Thymus (tissue), 11 donors: ENCODE data around the gene AGT. TPM values are rescaled to one million over a fixed set of nuclear protein-coding genes. Genes with fewer than 3 reads are reported as not detected.
"Not testable (repeated sequence)": the region's sequence is repeated elsewhere in the genome, so short reads cannot be mapped to it uniquely, and the experiment has no call there.

Experiments
- DNase-seq, 9 donors: peaks; one replicate each; pipeline ENCODE4 v3.0.0-alpha.2; 2013; ENCODE audit warnings: low spot score in 9 of 9, low read depth in 6 of 9, missing footprints in 1 of 9
- H3K27ac ChIP-seq, 2 donors: one replicate each; pipeline ENCODE4 v1.5.1; 2013; ENCODE audit warnings: control low read depth in 1 of 2, low read depth in 1 of 2, low read length in 1 of 2, mild to moderate bottlenecking in 1 of 2, moderate library complexity in 1 of 2
- H3K27me3 ChIP-seq, 2 donors: one replicate each; pipeline ENCODE4 v1.5.1; 2013; ENCODE audit warnings: low read length in 1 of 2; ENCODE audit not compliant: control insufficient read depth in 2 of 2, insufficient read depth in 1 of 2
- H3K36me3 ChIP-seq, 2 donors: one replicate each; pipeline ENCODE4 v1.5.1; 2013; ENCODE audit warnings: low read length in 1 of 2, mild to moderate bottlenecking in 1 of 2, moderate library complexity in 1 of 2; ENCODE audit not compliant: control insufficient read depth in 2 of 2, insufficient read depth in 2 of 2
- H3K4me1 ChIP-seq, 2 donors: one replicate each; pipeline ENCODE4 v1.5.1; 2013; ENCODE audit warnings: low read length in 2 of 2; ENCODE audit not compliant: control insufficient read depth in 2 of 2, insufficient read depth in 2 of 2
- H3K4me3 ChIP-seq, 2 donors: one replicate each; pipeline ENCODE4 v1.5.1; 2013; ENCODE audit warnings: low read length in 2 of 2, control low read depth in 1 of 2, mild to moderate bottlenecking in 1 of 2
- H3K9me3 ChIP-seq, 2 donors: one replicate each; pipeline ENCODE4 v1.5.1; 2013; ENCODE audit warnings: low read length in 1 of 2, mild to moderate bottlenecking in 1 of 2; ENCODE audit not compliant: control insufficient read depth in 2 of 2, insufficient read depth in 1 of 2
- WGBS: extraction: QIAGEN DNeasy Blood & Tissue Kit; methylation state at CpG from one replicate; pipeline ENCODE4 v1.1.7; 2013; 5-methylcytosine and 5-hydroxymethylcytosine counted together
- polyA plus RNA-seq: library from polyadenylated mRNA; stranded (reverse); fragments of 200-250 nt; gene quantifications from one replicate; pipeline ENCODE4 v1.2.3, GENCODE V29; 2013
- total RNA-seq: library from RNA; stranded (reverse); fragments of 120-200 nt; gene quantifications from one replicate; pipeline ENCODE4 v1.2.4, GENCODE V29; 2013
- donor health status: healthy.

The AGT gene
- total and polyA plus RNA-seq, 2 donors = 2.3 to 22.3 TPM

- Histone ChIP-seq H3K27ac (no peak overlapping the region), H3K4me3 (no peak overlapping the region), H3K9me3 (no peaks in the 10 kb centered on the region), H3K27me3 (no peaks in the 10 kb centered on the region), H3K4me1 (no peaks in the 10 kb centered on the region), H3K36me3 (no peaks in the 10 kb centered on the region)
- WGBS = 88% methylated on average over 6 of the region's 6 CpGs
- DNase-seq = no peak
Measured at GRCh38 chr1:230728710-230729392, 14.9 kb upstream of the AGT start.

- H3K36me3 ChIP-seq = no peaks in the 10 kb centered on the region
- H3K27ac ChIP-seq = no peak overlapping the region
- no peaks in the 10 kb centered on the region for H3K4me1 ChIP-seq
- 93% methylated on average over 6 of the region's 6 CpGs for WGBS
- H3K9me3 ChIP-seq = no peaks in the 10 kb centered on the region
- no peak for DNase-seq
- H3K4me3 ChIP-seq = no peak overlapping the region
- H3K27me3 ChIP-seq = no peaks in the 10 kb centered on the region
Measured at GRCh38 chr1:230725256-230726012, 11.5 kb upstream of the AGT start.

GRCh38 chr1:230721849-230722522, 8.1 kb upstream of the AGT start:
- not testable (repeated sequence) for H3K36me3 ChIP-seq, H3K27ac ChIP-seq, H3K4me1 ChIP-seq, H3K27me3 ChIP-seq, DNase-seq, H3K4me3 ChIP-seq, H3K9me3 ChIP-seq
- 93% methylated on average over 3 of the region's 3 CpGs for WGBS

GRCh38 chr1:230717251-230717650, 3.3 kb upstream of the AGT start:
- no peaks in the 10 kb centered on the region for H3K27me3 ChIP-seq
- H3K27ac ChIP-seq = no peak overlapping the region
- peaks cover 0 to 2% of the 10 kb centered on the region in 2 donors for H3K4me1 ChIP-seq
- H3K4me3 ChIP-seq = no peak overlapping the region
- WGBS = 96% methylated on average over 1 of the region's 1 CpG
- DNase-seq = no peak
- no peaks in the 10 kb centered on the region for H3K36me3 ChIP-seq
- H3K9me3 ChIP-seq = no peaks in the 10 kb centered on the region

- not testable (repeated sequence) for H3K27me3 ChIP-seq, H3K9me3 ChIP-seq, H3K4me3 ChIP-seq, H3K4me1 ChIP-seq, H3K27ac ChIP-seq, H3K36me3 ChIP-seq, DNase-seq
- 75% methylated on average over 3 of the region's 3 CpGs for WGBS
Measured at GRCh38 chr1:230716453-230716852, 2.5 kb upstream of the AGT start.

GRCh38 chr1:230715510-230715909, 1.6 kb upstream of the AGT start:
- H3K27me3 ChIP-seq = no peaks in the 10 kb centered on the region
- DNase-seq = no peak
- H3K4me3 ChIP-seq = no peak overlapping the region
- no peaks in the 10 kb centered on the region for H3K9me3 ChIP-seq
- H3K27ac ChIP-seq = no peak overlapping the region
- WGBS = 95% methylated on average over 3 of the region's 3 CpGs
- peaks cover 0 to 2% of the 10 kb centered on the region in 2 donors for H3K4me1 ChIP-seq
- no peaks in the 10 kb centered on the region for H3K36me3 ChIP-seq

- Histone ChIP-seq H3K4me1 (peaks cover 0 to 2% of the 10 kb centered on the region in 2 donors), H3K4me3 (no peak overlapping the region), H3K27ac (no peak overlapping the region), H3K27me3 (peaks cover 0 to 3% of the 10 kb centered on the region in 2 donors), H3K36me3 (no peaks in the 10 kb centered on the region), H3K9me3 (no peaks in the 10 kb centered on the region)
- WGBS = 95% methylated on average over 8 of the region's 8 CpGs
- no peak for DNase-seq
Measured at GRCh38 chr1:230713547-230713914, 391 bp downstream of the AGT start.

- no peaks in the 10 kb centered on the region for H3K9me3 ChIP-seq
- WGBS = 90% methylated on average over 7 of the region's 7 CpGs
- no peak for DNase-seq
- no peak overlapping the region for H3K27ac ChIP-seq
- H3K4me3 ChIP-seq = no peak overlapping the region
- H3K4me1 ChIP-seq = peaks cover 0 to 2% of the 10 kb centered on the region in 2 donors
- no peaks in the 10 kb centered on the region for H3K36me3 ChIP-seq
- peaks cover 0 to 7% of the 10 kb centered on the region in 2 donors for H3K27me3 ChIP-seq
Measured at GRCh38 chr1:230713138-230713537, 784 bp downstream of the AGT start.

- H3K4me3 ChIP-seq = no peak overlapping the region
- peaks cover 0 to 13% of the 10 kb centered on the region in 2 donors for H3K27me3 ChIP-seq
- DNase-seq = no peak
- 97% methylated on average over 17 of the region's 17 CpGs for WGBS
- H3K9me3 ChIP-seq = no peaks in the 10 kb centered on the region
- H3K36me3 ChIP-seq = no peaks in the 10 kb centered on the region
- H3K4me1 ChIP-seq = peaks cover 0 to 2% of the 10 kb centered on the region in 2 donors
- H3K27ac ChIP-seq = no peak overlapping the region
Measured at GRCh38 chr1:230712470-230712942, 1.4 kb downstream of the AGT start.
